WERI-Rb-1 (cell line): ENCODE results near the gene PLCL1.

Experiments used
- DNase-seq: peaks from one replicate; pipeline ENCODE4 v3.0.0-alpha.2; 2020
- H3K27ac ChIP-seq: fragments of 250-450 bp; sonication (Bioruptor Pico); 2 replicates; pipeline ENCODE4 v1.5.1; 2020; ENCODE audit warnings: mild to moderate bottlenecking, moderate library complexity
- H3K27me3 ChIP-seq: fragments of 250-450 bp; sonication (Bioruptor Pico); 2 replicates; pipeline ENCODE4 v1.5.1; 2021; ENCODE audit warnings: mild to moderate bottlenecking, low read depth, moderate library complexity; ENCODE audit not compliant: insufficient read depth, severe bottlenecking
- H3K36me3 ChIP-seq: fragments of 250-450 bp; sonication (Bioruptor Pico); 2 replicates; pipeline ENCODE4 v1.5.1; 2020; ENCODE audit warnings: mild to moderate bottlenecking, moderate library complexity
- H3K4me3 ChIP-seq: 2 replicates; pipeline ENCODE4 v1.5.1; 2011; ENCODE audit warnings: low read depth, mild to moderate bottlenecking, control low read depth, low read length
- H3K9me3 ChIP-seq: fragments of 250-450 bp; sonication (Bioruptor Pico); 2 replicates; pipeline ENCODE4 v1.5.1; 2021; ENCODE audit warnings: mild to moderate bottlenecking, moderate library complexity; ENCODE audit not compliant: severe bottlenecking
- TF ChIP-seq, protein P1 (sequence below): IDR thresholded peaks from 2 replicates; pipeline ENCODE4 v1.5.1; 2011; ENCODE audit warnings: low read depth, mild to moderate bottlenecking, control low read depth, inconsistent platforms, low read length

The PLCL1 gene

GRCh38 chr2:198165289-198165688 is 360.9 kb downstream of the PLCL1 start:
- H3K4me3 ChIP-seq: no peak overlapping the region
- no peaks in the 10 kb centered on the region for H3K36me3 ChIP-seq
- TF ChIP-seq, protein P1, sequence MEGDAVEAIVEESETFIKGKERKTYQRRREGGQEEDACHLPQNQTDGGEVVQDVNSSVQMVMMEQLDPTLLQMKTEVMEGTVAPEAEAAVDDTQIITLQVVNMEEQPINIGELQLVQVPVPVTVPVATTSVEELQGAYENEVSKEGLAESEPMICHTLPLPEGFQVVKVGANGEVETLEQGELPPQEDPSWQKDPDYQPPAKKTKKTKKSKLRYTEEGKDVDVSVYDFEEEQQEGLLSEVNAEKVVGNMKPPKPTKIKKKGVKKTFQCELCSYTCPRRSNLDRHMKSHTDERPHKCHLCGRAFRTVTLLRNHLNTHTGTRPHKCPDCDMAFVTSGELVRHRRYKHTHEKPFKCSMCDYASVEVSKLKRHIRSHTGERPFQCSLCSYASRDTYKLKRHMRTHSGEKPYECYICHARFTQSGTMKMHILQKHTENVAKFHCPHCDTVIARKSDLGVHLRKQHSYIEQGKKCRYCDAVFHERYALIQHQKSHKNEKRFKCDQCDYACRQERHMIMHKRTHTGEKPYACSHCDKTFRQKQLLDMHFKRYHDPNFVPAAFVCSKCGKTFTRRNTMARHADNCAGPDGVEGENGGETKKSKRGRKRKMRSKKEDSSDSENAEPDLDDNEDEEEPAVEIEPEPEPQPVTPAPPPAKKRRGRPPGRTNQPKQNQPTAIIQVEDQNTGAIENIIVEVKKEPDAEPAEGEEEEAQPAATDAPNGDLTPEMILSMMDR: no peak
- no peaks in the 10 kb centered on the region for H3K27me3 ChIP-seq
- H3K9me3 ChIP-seq: no peaks in the 10 kb centered on the region
- no peak overlapping the region for H3K27ac ChIP-seq
- no peak for DNase-seq

DNA sequence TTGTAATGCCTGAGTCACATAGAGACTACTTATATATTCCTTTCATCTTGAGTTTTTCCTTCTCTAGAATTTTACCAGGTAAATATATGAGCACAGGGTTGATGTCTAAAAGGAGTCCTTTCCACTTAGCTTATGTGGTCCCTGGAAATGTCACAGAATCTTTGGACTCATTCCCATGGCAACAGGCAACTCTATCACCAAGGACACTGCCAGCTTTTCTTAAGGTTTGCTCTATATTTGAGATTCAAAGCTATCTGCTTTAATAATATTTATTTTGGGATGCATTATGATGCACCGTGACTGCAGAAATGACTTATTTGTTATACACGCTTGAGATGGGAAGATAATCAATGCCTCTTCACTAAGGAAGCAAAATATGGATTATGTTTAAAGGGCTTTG is 363.0 kb downstream of the PLCL1 start:
- no peak overlapping the region for H3K4me3 ChIP-seq
- H3K9me3 ChIP-seq: no peaks in the 10 kb centered on the region
- H3K27me3 ChIP-seq: no peaks in the 10 kb centered on the region
- no peak overlapping the region for H3K27ac ChIP-seq
- no peaks in the 10 kb centered on the region for H3K36me3 ChIP-seq
- no peak for DNase-seq
- TF ChIP-seq, protein P1: no peak

DNA sequence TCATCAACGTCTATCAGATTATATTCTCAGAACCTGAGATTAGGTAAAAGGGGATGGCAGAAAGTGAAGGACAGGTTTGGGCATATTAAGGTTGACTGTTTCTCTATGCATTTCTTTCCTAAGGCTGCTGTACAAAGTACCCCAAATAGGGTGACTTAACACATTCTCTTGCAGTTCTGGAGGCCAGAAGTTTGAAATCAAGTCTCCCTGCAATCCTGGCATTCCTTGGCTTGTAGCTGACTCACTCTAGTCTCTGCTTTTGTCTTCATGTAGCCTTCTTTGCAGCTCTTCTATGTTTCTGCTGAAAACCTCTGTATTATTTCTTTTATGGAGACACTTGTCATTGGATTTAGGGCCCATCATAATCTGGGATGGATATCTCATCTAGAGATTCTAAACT is 364.3 kb downstream of the PLCL1 start:
- Histone ChIP-seq H3K27me3 (no peaks in the 10 kb centered on the region), H3K4me3 (no peak overlapping the region), H3K9me3 (no peaks in the 10 kb centered on the region), H3K36me3 (no peaks in the 10 kb centered on the region), H3K27ac (no peak overlapping the region)
- DNase-seq: no peak
- TF ChIP-seq, protein P1: no peak

DNA sequence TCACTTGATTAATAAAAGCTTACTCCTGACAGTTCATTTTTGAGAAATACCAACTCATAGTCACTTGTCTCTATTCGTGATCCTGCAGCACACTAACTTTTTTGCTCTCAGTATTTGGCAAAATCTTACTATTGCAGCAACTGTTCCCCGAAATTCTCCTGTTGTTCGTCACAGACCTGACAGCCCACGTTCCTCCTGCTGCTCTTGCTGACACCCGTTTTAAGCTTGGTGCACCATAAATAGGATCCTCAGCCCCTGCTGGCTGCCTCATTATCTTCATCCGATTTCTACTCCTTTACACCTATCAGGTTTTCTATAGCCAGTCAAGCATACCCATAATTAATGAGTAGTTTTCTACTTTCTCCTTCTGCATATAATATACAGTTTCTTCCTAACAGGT is 368.8 kb downstream of the PLCL1 start:
- Histone ChIP-seq H3K9me3 (no peaks in the 10 kb centered on the region), H3K27ac (no peak overlapping the region), H3K27me3 (no peaks in the 10 kb centered on the region), H3K36me3 (no peaks in the 10 kb centered on the region), H3K4me3 (no peak overlapping the region)
- TF ChIP-seq, protein P1: no peak
- DNase-seq: no peak

DNA sequence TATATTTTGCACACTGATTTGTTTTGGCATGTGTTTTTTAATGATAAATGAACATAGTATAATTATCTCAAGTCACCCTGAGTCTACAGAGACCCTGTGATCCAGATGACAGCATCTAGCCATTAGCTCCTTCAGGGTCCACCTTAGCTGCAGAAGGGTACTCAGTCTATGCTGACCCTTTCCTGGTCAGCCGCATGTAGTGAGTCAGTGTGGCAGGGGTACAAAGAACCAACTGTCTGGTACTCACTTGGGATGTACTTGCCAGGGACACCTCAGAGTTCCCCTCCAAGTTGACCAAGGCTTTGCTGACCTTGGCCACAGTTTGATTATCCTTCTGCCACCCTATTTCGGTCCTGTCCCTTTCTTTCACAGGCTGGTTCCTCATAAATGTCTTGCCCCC is 369.5 kb downstream of the PLCL1 start:
- H3K27me3 ChIP-seq: no peaks in the 10 kb centered on the region
- no peaks in the 10 kb centered on the region for H3K36me3 ChIP-seq
- H3K4me3 ChIP-seq: no peak overlapping the region
- no peak overlapping the region for H3K27ac ChIP-seq
- DNase-seq: no peak
- TF ChIP-seq, protein P1: no peak
- no peaks in the 10 kb centered on the region for H3K9me3 ChIP-seq

GRCh38 chr2:198175271-198175670 is 370.9 kb downstream of the PLCL1 start:
- H3K4me3 ChIP-seq: no peak overlapping the region
- H3K27me3 ChIP-seq: no peaks in the 10 kb centered on the region
- H3K27ac ChIP-seq: no peak overlapping the region
- no peak for DNase-seq
- no peaks in the 10 kb centered on the region for H3K9me3 ChIP-seq
- no peaks in the 10 kb centered on the region for H3K36me3 ChIP-seq
- TF ChIP-seq, protein P1: no peak
